Urothelium cell line (cell line): ENCODE results near the gene MTA1.

Experiments
- DNase-seq: peaks from one replicate; pipeline ENCODE4 v3.0.0; 2011; ENCODE audit warnings: low spot score, mixed read lengths
- FAIRE-seq: peaks from 2 replicates; lab custom pipeline; 2011; peaks lifted over from hg19 to GRCh38; lab: Jason Lieb, UNC

The MTA1 gene

DNA sequence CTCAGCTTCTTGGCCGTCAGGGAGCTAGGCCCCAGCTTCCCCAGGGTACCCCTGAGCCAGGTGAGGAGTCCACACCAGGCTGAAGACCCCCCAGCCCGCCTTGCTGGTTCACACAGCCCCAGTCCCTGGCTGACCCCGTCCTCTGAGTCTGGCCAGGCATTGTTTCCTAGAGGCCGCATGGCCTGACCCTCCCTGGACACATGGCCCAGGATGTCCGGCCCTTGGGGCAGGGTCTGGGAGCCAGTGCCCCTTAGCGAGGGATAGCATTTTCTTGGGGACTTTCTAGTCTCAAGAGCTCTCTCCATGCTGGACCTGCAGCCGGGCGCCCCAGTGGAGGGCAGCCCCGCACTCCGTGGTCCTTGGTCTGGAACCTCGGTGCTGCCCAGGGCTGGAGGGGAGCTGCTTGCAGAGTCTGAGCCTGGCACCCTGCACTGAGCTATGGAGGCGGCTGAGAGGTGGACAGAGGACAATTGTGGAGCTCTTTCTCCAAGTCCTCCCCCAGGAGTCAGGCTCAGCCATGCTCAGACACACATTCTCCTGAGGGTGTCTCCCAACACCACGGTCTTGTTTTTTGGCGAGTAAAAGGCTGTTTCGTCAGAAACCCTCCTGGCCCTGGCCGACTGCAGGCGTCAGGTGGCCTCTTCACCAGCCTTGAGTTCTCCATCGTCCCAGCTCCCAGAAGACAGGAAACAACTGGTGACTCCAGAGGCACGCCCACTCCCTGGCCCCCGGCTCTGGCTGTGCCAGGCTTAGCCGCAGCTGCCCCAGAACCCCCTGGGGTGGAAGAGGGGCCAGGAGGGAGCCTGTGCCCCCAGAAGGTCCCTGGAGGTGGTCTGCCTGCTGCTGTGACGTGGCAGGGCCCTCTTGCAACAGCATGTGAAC, 37.4 kb downstream of the MTA1 start:
- FAIRE-seq = no peak
- DNase-seq = no peak

DNA sequence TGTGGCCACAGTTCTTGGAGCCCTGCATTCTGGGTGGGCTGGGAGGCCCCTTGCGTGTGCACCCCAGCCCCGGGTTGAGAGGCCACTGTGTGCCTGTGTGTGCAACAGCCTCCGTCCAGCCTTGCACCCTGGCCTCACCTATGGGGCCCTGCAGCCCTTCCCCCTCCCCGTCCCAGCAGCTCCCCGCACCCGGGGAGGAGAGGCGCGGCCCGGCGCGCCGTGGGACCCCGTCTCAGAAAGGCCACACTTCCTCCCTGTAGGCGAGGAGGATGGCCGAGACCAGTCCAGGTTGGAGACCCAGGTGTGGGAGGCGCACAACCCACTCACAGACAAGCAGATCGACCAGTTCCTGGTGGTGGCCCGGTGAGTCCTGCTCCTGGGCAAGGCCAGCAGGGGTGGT, 38.4 kb downstream of the MTA1 start:
- DNase-seq (no peak), FAIRE-seq (no peak)

DNA sequence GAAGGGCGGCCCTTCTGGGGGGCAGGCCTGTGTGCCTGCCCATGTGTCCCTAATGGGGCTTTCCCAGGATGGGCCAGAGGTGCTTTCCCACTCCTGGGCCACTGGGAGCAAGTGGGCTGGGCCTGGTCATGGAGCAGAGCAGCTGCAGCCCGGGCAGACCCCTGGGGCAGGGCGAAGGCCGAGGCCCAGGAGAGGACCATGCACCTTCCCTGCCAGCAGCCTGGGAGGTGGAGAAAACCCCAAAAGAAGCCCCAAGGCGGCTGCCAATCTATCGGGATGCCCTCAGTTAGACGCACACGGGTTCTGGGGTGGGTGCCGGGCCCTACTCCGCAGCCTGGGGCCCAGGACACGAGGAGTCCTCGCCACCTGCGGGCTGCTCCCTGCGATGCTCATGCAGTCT, 38.9 kb downstream of the MTA1 start:
- FAIRE-seq (no peak), DNase-seq (no peak)

DNA sequence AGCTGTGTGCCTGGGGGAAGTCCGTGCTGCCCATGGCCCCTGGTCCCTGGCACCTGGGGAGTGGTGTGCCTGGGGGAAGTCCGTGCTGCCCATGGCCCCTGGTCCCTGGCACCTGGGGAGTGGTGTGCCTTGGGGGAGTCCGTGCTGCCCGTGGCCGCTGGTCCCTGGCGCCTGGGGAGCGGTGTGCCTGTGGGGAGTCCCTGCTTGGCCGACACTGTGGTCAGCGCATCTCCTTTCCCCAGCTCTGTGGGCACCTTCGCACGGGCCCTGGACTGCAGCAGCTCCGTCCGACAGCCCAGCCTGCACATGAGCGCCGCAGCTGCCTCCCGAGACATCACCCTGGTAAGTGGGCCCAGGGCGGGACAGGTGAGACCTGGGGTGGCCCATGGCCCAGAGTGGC, 40.5 kb downstream of the MTA1 start:
- FAIRE-seq (no peak), DNase-seq (no peak)

DNA sequence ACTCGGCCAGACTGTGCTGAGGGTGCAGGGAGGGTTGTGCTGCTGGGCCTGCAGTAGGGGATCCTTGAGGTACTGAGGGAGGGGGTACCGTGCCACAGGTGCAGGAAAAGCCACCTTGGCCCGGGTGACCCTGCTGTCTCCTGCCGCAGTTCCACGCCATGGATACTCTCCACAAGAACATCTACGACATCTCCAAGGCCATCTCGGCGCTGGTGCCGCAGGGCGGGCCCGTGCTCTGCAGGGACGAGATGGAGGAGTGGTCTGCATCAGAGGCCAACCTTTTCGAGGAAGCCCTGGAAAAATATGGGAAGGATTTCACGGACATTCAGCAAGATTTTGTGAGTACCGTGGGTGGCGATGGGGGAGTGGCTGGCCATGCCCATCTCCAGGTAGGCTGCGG, 41.0 kb downstream of the MTA1 start:
- FAIRE-seq (no peak), DNase-seq (no peak)

DNA sequence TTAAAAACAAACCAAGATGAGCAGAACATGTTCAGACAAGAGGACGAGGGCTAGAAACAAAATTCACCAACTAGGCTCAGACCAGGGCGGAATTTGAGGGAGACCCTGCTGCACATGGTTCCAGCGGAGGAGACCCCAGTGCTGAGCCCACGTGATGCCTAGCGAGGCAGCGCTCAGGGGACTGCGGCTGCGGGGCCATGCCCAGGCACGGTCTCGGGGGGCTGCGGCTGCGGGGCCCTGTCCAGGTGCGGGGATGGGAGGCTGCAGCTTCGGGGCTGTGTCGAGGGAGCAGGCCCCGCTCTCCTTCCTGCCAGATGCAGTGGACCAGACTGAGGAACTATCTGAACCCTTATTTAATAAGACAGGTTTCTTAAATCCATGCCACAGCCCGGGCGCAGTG, 42.3 kb downstream of the MTA1 start:
- FAIRE-seq (no peak), DNase-seq (no peak)

DNA sequence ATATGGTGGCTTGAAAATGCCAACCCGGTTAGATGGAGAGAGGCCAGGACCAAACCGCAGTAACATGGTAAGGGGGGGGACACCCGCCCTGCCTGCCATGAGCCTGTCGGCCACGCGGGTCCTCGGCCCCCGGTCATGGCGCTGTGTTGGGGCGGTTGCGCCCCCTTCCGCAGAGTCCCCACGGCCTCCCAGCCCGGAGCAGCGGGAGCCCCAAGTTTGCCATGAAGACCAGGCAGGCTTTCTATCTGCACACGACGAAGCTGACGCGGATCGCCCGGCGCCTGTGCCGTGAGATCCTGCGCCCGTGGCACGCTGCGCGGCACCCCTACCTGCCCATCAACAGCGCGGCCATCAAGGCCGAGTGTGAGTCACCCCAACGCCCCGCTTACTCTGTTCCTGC, 44.9 kb downstream of the MTA1 start:
- no peak for FAIRE-seq
- DNase-seq = no peak

DNA sequence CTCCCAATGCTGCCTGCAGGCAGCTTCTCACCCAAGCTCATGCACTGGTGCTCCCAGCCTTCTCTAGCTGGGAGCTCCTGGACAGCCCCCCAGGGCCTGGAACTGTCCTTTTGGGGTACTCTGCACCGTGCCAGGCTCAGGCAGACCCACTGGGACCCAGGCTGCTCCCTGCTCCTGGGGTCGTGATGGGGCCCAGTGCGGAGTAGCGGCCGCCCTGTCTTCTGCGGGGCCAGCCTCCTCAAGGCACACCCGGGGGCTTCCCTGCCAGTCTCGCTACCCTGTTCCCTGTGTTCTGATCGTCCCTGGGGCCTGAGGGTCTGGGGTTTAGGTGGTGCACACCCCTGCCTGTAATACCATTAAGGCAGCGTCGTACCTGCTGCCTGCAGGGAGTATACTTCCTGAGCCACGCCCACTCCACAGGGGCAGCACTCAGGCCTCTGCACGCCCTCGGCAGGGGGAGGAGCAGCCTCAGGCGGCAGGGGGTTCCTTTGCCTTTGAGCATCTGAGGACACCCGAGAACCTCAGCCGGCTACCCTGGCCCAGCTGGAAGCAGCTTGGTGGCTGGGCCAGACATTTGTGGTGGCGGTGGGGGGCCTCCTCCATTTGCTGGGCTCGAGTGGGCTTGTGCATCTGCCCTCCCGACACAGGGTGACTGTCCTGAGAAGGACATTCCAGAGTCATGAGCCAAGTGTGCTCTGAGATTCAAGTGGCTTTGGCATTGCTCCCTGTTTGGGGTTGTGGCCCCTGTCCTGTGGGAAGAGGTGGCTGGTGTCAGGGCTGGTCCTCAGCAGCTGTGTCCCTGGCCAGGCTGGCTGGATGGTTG, 45.8 kb downstream of the MTA1 start:
- FAIRE-seq (no peak), DNase-seq (no peak)

DNA sequence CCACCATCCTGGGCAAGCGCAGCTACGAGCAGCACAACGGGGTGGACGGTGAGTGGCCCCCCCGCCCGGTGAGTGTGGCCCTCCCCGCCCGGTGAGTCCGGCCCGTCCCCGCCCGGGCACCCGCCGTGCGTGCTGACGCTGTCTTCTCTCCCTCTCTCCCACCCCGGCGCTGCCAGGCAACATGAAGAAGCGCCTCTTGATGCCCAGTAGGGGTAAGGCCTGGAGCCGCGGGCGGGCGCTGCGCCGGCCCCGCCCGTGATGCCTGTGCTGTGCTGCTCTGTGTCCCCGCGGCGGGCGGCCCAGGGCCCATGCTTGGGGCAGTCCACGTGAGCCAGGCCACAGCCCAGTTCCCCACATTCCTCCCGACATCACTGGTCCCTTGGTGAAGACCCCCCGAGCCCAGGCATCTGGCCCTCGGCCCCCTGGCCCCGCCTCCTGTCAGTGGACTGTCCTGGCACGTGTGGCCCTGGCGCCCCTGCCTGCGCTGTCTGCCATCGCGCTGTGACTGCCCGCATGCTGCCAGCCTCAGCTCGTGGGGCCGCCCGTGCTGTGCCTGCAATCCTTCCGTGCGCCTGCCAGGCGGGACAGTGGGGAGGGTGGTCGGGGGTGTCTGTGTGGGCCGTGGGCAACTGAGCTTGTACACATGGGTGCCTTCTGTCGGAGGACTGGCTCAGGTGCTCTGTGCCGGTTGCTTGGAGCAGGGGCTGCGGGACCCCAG, 47.1 kb downstream of the MTA1 start:
- no peak for FAIRE-seq
- DNase-seq = no peak

DNA sequence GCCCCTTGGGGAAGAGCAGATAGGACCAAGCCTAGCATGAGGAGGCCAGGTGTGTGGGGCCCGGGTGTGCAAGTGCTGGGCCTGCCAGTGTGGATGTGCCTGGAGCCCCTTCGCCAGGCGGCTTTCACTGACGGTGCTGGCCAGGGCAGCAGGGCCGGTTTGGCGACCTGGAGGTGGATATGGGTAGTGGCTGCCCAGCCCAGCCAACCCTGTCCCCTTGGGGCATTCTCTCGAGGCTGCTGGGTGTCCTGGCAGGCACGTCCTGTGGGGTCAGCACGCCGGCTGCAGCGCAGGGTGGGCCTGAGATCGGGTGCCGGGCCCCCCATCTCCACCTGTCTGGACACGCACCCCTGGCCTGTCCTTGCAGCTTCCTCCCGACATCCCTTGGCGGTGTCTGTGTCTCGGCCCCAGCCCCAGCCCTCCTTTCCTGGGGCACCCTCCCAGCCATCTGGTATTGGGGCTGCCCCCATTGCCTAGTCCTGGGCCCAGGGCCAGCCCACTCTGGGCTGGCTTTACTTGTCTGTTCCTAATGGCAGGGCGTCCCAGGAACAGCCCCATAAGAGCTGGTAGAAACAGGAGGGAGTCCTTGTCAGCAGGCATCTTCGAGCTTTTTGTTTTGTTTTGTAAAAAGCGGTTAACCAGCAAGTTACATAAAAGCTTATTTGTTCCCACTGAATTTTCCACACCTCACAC, 47.8 kb downstream of the MTA1 start:
- FAIRE-seq = no peak
- no peak for DNase-seq

DNA sequence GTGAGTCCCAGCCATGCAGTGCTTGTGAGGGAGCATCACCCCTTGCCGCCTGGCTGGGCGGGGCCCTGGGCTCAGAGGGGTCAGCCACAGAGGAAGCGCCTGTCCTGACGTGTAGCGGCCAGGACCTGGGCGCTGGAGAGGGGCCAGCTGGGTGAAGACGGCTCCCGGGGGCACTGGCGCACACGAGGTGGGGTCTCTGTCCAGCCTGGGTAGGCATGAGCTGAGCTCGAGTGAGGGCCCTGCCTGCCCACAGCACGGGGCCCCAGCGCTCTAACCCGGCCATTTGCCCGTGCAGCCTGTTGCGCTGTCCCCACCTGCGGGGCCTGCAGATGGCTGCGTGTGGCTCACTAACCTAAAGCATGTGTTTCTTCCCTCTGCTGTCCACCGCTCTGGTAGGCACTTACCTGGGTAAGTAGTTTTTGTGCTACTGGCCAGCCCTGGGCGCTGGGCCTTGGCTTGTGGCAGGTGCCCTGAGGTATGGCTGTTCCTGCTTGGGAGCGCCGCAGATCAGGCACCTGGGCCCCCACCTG, 48.4 kb downstream of the MTA1 start:
- DNase-seq (no peak), FAIRE-seq (no peak)

DNA sequence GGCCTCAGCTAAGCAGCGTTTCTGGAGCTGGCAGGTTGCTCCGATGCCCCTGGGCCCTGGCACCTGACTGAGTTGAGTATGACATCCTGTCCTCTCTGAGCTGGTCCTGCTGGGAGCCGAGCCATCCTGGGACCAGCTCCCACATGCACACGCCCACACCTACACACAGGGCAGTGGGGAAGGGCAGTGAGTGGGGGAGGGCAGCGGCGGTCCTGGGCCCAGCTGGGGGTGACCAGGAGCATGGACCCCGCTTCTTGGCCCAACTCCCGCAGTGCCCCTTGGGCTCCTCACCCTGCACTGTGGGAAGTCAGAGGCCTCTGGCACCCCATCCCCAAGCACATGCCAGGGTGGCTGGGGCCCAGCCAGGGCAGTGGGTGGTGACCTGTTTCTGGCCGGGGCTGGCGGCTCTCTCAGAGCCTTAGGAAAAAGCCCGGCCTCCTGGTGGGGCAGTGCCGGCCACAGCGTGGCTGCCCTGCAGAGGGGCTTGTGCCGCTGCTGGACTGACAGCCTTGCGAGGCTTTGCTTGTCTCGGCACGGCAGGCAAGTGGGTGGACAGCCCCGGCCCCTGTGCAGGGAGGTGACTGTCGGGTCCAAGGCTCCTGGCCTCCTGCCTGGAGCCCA, 49.1 kb downstream of the MTA1 start:
- DNase-seq = no peak
- no peak for FAIRE-seq

DNA sequence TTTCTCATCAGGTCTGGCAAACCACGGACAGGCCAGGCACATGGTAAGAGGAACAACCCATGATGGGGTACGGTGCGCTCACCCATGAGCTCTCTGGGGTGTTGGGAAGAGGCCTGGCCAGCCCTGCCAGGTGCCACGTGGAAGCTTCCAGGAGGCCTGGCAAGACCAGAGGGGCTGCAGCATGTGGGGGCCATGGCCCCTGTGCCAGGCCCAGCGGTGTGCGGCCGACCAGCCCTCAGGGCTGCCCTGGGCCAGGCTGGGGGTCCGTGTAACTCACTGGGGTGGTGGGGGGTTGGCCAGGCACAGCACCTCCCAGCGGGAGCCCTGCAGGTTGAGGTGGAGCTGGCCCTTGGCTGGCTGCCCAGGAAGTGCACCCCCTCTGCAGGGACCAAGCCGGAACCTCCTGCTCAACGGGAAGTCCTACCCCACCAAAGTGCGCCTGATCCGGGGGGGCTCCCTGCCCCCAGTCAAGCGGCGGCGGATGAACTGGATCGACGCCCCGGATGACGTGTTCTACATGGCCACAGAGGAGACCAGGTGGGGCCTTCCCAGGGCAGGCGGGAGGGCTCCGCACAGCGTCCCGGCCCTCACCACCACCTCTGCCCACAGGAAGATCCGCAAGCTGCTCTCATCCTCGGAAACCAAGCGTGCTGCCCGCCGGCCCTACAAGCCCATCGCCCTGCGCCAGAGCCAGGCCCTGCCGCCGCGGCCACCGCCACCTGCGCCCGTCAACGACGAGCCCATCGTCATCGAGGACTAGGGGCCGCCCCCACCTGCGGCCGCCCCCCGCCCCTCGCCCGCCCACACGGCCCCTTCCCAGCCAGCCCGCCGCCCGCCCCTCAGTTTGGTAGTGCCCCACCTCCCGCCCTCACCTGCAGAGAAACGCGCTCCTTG, 50.1 kb downstream of the MTA1 start:
- FAIRE-seq (no peak), DNase-seq (no peak)

DNA sequence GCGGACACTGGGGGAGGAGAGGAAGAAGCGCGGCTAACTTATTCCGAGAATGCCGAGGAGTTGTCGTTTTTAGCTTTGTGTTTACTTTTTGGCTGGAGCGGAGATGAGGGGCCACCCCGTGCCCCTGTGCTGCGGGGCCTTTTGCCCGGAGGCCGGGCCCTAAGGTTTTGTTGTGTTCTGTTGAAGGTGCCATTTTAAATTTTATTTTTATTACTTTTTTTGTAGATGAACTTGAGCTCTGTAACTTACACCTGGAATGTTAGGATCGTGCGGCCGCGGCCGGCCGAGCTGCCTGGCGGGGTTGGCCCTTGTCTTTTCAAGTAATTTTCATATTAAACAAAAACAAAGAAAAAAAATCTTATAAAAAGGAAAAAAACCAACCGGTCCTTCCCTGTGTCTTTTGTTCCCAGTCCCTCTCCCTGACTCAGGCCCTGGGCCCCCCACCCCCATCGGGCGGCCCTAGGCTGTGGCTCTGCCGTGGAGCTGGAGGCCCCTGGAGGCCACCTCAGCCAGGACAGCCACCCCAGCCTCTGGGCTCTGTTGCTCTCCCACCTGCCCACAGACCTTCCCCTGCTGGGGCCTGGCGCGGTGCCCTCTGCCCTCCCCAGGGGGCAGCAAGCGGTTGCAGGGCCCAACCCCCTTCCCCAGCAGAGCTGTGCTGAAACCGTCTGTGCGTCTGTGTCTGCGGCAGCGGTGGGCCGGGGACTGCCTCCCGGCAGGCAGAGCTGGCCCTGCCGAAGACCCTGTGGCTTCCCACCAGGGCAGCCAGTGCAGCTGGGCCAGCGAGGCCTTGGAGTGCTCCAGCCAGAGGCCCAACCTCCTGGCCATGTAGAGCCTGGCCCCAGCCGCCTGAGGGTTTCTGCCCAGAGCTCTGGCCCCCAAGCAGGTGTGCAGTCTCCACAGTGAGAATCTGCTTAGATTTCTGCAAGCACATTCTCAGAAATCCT, 51.0 kb downstream of the MTA1 start:
- DNase-seq (no peak), FAIRE-seq (no peak)

DNA sequence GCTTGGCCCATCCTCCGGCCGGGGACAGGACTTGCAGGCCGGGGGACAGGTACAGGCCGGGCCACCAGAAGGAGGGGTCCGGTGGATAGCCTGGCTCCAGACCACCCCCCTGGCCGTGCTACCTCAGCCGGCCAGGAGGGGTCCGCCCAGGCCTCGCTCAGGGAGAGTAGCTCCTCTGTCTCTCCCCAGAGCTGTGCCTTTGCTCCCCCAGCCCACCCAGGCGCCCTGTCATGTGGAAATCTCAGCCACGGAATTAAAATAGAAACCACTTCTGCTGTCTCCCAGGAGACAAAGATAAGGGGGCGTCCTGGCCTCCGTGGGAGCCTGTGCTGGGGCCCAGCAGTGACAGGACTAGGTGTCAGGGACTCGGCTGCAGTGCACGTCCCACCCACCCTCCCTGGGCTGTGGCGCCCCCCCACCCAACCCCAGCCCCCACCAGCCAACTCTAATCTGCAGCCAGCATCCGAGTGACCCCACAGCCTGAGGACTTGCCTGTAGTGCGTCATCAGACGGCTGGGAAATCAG, 51.7 kb downstream of the MTA1 start:
- FAIRE-seq (no peak), DNase-seq (no peak)

DNA sequence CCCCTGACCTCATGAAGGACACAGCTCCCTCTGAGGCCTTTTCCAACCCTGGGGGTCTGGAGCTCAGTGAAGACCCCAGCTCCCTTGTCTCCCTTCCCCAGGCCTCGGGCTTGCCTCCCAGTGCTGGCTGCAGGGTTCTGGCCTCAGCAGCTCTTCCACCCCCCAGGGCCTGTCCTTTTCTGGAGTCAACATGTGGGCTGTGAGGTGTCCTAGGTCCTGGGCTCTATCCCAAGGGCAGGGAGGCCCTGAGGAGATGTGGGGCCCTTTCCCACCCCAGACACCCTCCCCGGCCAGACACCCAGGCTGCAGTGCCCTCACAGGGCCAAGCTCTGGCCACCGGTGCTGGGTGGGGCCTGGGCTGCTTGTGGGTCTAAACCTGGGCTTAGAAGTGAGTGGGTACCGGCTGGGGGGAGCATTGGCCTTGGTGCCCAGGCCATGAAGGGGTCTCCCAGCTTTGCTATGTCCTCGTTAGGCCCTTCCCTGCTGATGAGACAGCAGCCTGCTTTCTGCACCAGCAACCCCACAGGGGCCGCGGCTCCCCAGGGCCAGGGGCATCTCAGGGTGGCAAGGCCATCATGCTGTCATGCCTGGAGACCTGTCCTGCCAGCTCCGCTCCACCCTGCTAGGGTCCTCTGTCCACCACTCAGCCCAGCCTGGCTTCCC, 52.3 kb downstream of the MTA1 start:
- no peak for DNase-seq
- FAIRE-seq = no peak

DNA sequence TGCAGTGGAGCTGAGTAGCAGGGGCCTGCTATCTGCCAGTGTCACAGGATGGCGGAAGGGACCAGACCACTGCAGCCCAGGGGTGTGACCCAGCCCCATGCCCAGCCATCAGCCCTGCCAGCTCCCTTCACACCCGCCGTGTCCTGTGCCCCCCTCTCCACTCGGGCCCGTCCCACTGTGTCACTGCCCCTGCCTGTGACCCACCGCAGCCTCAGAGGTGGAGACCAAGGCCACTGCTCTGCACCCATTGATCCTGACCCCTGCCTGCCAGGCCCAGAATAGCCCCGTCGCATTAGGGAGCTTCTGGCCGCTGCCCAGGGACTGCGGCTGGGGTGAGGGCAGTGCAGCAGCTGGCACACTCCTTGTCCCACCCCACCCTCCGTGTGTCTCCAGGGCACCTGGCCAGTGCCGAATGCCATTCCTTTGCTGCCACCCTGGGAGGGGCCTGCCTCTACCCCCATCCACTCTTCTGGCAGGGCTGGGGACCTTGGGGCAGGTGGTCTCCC, 52.9 kb downstream of the MTA1 start:
- FAIRE-seq (no peak), DNase-seq (no peak)
